ENCODE data around the gene GNG2.

DNA sequence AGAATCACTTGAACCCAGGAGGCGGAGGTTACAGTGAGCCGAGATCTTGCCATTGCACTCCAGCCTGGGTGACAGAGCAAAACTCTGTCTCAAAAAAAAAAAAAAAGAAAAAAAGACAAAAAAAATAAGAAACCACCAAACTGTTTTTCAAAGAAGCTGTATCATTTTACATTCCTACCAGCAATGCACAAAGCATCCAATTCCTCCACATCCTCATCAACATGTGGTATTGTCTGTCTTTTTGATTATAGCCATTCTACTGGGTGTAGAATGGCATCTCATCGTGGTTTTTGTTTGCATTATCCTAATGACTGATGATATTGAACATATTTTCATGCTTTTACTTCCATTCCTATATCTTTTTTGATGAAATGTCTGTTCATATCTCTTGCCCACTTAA lies 36.2 kb upstream of the GNG2 start:
- TF ChIP-seq, protein P1, sequence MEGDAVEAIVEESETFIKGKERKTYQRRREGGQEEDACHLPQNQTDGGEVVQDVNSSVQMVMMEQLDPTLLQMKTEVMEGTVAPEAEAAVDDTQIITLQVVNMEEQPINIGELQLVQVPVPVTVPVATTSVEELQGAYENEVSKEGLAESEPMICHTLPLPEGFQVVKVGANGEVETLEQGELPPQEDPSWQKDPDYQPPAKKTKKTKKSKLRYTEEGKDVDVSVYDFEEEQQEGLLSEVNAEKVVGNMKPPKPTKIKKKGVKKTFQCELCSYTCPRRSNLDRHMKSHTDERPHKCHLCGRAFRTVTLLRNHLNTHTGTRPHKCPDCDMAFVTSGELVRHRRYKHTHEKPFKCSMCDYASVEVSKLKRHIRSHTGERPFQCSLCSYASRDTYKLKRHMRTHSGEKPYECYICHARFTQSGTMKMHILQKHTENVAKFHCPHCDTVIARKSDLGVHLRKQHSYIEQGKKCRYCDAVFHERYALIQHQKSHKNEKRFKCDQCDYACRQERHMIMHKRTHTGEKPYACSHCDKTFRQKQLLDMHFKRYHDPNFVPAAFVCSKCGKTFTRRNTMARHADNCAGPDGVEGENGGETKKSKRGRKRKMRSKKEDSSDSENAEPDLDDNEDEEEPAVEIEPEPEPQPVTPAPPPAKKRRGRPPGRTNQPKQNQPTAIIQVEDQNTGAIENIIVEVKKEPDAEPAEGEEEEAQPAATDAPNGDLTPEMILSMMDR (IDR thresholded peaks at IDR 0.05; ENCODE audit: borderline replicate concordance, extremely low read depth, low read length, poor library complexity, severe bottlenecking), result no peak
- TF ChIP-seq EZH2 (IDR thresholded peaks at IDR 0.05; ENCODE audit: borderline replicate concordance, low read depth, low read length, severe bottlenecking), result no peak
